ENCODE measurements around the gene TBATA. TPM values are rescaled to one million over a fixed set of nuclear protein-coding genes. Genes with fewer than 3 reads are reported as not detected.

The TBATA gene
- total RNA-seq (not detected in 2 replicates), polyA plus RNA-seq (not detected in 2 replicates)

GRCh38 chr10:70785190-70785589 is at the start of gene TBATA:
TSS of gene TBATA (minus strand) at chr10:70785377. CDS start at chr10:70783379, 1,998 bp downstream.
- DNase-seq (ENCODE audit: low read depth in 1 of 2, low spot score in 1 of 2): no peak
- H3K9me3 ChIP-seq (ENCODE audit: low read depth): no peaks in the 10 kb centered on the region
- no peak for TF ChIP-seq CTCF (IDR thresholded peaks at IDR 0.05; ENCODE audit: low read depth, low read length)
- no peaks in the 10 kb centered on the region for H3K27me3 ChIP-seq
- no peaks in the 10 kb centered on the region for H3K36me3 ChIP-seq
- H3K4me3 ChIP-seq: no peak within 1 kb of the TSS
- peaks cover 3% of the 10 kb centered on the region for H3K4me1 ChIP-seq (ENCODE audit: low read depth)
- no peak within 1 kb of the TSS for H3K27ac ChIP-seq

- no peak overlapping the region for H3K4me3 ChIP-seq
- H3K9me3 ChIP-seq (ENCODE audit: low read depth): no peaks in the 10 kb centered on the region
- H3K36me3 ChIP-seq: no peaks in the 10 kb centered on the region
- no peak for DNase-seq (ENCODE audit: low read depth in 1 of 2, low spot score in 1 of 2)
- H3K27me3 ChIP-seq: no peaks in the 10 kb centered on the region
- peak overlapping the region; percentile 55 for H3K27ac ChIP-seq
- no peak for TF ChIP-seq CTCF (IDR thresholded peaks at IDR 0.05; ENCODE audit: low read depth, low read length)
- H3K4me1 ChIP-seq (ENCODE audit: low read depth): peaks cover 70% of the 10 kb centered on the region
Measured at GRCh38 chr10:70834441-70835151, 49.4 kb upstream of the TBATA start.

- no peaks in the 10 kb centered on the region for H3K27me3 ChIP-seq
- TF ChIP-seq CTCF (IDR thresholded peaks at IDR 0.05; ENCODE audit: low read depth, low read length): no peak
- peaks cover 75% of the 10 kb centered on the region for H3K4me1 ChIP-seq (ENCODE audit: low read depth)
- no peaks in the 10 kb centered on the region for H3K36me3 ChIP-seq
- H3K4me3 ChIP-seq: no peak overlapping the region
- no peaks in the 10 kb centered on the region for H3K9me3 ChIP-seq (ENCODE audit: low read depth)
- DNase-seq (ENCODE audit: low read depth in 1 of 2, low spot score in 1 of 2): no peak
- no peak overlapping the region for H3K27ac ChIP-seq
Measured at GRCh38 chr10:70834021-70834420, 48.8 kb upstream of the TBATA start.

- no peak for TF ChIP-seq CTCF (IDR thresholded peaks at IDR 0.05; ENCODE audit: low read depth, low read length)
- Histone ChIP-seq H3K9me3 (ENCODE audit: low read depth) (no peaks in the 10 kb centered on the region), H3K36me3 (no peaks in the 10 kb centered on the region), H3K4me3 (no peak overlapping the region), H3K27ac (no peak overlapping the region), H3K4me1 (ENCODE audit: low read depth) (peaks cover 76% of the 10 kb centered on the region), H3K27me3 (no peaks in the 10 kb centered on the region)
- no peak for DNase-seq (ENCODE audit: low read depth in 1 of 2, low spot score in 1 of 2)
Measured at GRCh38 chr10:70833601-70834000, 48.4 kb upstream of the TBATA start.

- TF ChIP-seq CTCF (IDR thresholded peaks at IDR 0.05; ENCODE audit: low read depth, low read length): no peak
- Histone ChIP-seq H3K4me3 (no peak overlapping the region), H3K27me3 (no peaks in the 10 kb centered on the region), H3K9me3 (ENCODE audit: low read depth) (no peaks in the 10 kb centered on the region), H3K4me1 (ENCODE audit: low read depth) (peaks cover 82% of the 10 kb centered on the region), H3K36me3 (no peaks in the 10 kb centered on the region), H3K27ac (peak overlapping the region; percentile 70)
- peak in 1 of 2 donors; percentile 92 for DNase-seq (ENCODE audit: low read depth in 1 of 2, low spot score in 1 of 2)
Measured at GRCh38 chr10:70832852-70833528, 47.8 kb upstream of the TBATA start.

All from cardiac muscle cell (in vitro differentiated cells and primary cell).